Loucy (cell line): ENCODE results near the gene NRXN3.

Experiments used
- H2AFZ ChIP-seq: fragments of 200-600 bp; sonication (generic); 2 replicates; pipeline ENCODE4 v1.6.0; 2016; ENCODE audit warnings: antibody characterized with exemption, mild to moderate bottlenecking, low read length, moderate library complexity
- H3F3A ChIP-seq: fragments of 200-600 bp; 2 replicates; pipeline ENCODE4 v1.6.0; 2016; ENCODE audit warnings: antibody characterized with exemption, low read depth, mild to moderate bottlenecking
- H3K27me3 ChIP-seq: fragments of 200-600 bp; sonication (generic); 2 replicates; pipeline ENCODE4 v1.6.1; 2014; ENCODE audit warnings: low read length, mild to moderate bottlenecking; ENCODE audit not compliant: insufficient read depth, poor library complexity, severe bottlenecking
- H3K36me3 ChIP-seq: fragments of 200-600 bp; sonication (generic); 2 replicates; pipeline ENCODE4 v1.6.1; 2016; ENCODE audit warnings: low read length; ENCODE audit not compliant: insufficient read depth
- H3K4me1 ChIP-seq: fragments of 200-600 bp; sonication (generic); 2 replicates; pipeline ENCODE4 v1.5.1; 2014; ENCODE audit warnings: low read length, mild to moderate bottlenecking; ENCODE audit not compliant: insufficient read depth, poor library complexity, severe bottlenecking
- H3K4me2 ChIP-seq: fragments of 200-600 bp; sonication (generic); 2 replicates; pipeline ENCODE4 v1.6.0; 2014; ENCODE audit warnings: antibody characterized with exemption, low read length, low read depth, mild to moderate bottlenecking; ENCODE audit not compliant: poor library complexity, severe bottlenecking
- H3K4me3 ChIP-seq: fragments of 200-600 bp; sonication (generic); 2 replicates; pipeline ENCODE4 v1.5.1; 2014; ENCODE audit warnings: low read length, mild to moderate bottlenecking, mixed read lengths; ENCODE audit not compliant: poor library complexity, severe bottlenecking
- H3K79me2 ChIP-seq: fragments of 200-600 bp; sonication (generic); 2 replicates; pipeline ENCODE4 v1.6.1; 2014; ENCODE audit warnings: low read length; ENCODE audit not compliant: insufficient read depth
- H3K9ac ChIP-seq: fragments of 200-600 bp; sonication (generic); 2 replicates; pipeline ENCODE4 v1.6.0; 2014; ENCODE audit warnings: mild to moderate bottlenecking, low read depth, low read length, moderate library complexity; ENCODE audit not compliant: poor library complexity, severe bottlenecking
- H3K9me2 ChIP-seq: fragments of 200-600 bp; sonication (generic); replicated peaks from 2 replicates; pipeline ENCODE4 v1.6.1; 2016; ENCODE audit warnings: low read depth, low read length, mixed read lengths
- H3K9me3 ChIP-seq: fragments of 200-600 bp; sonication (generic); 2 replicates; pipeline ENCODE4 v1.6.1; 2014; ENCODE audit warnings: mild to moderate bottlenecking, antibody characterized with exemption, low read length, low read depth; ENCODE audit not compliant: insufficient read depth
- H4K20me1 ChIP-seq: fragments of 200-600 bp; sonication (generic); 2 replicates; pipeline ENCODE4 v1.6.0; 2014; ENCODE audit warnings: antibody characterized with exemption, low read length, mild to moderate bottlenecking; ENCODE audit not compliant: insufficient read depth, poor library complexity, severe bottlenecking
- CTCF ChIP-seq: fragments of 200-600 bp; sonication (generic); conservative IDR thresholded peaks from 2 replicates; pipeline ENCODE4 v1.5.1; 2014; ENCODE audit warnings: mild to moderate bottlenecking, antibody characterized with exemption, low read length
- EZH2phosphoT487 ChIP-seq: fragments of 200-600 bp; IDR thresholded peaks from 2 replicates; pipeline ENCODE4 v1.6.1; 2018; ENCODE audit warnings: antibody characterized with exemption, mild to moderate bottlenecking, moderate library complexity, borderline replicate concordance

The NRXN3 gene

GRCh38 chr14:79074510-79074909, 904.3 kb downstream of the NRXN3 start:
- Histone ChIP-seq H3K4me2 (no peak overlapping the region), H3K27me3 (no peaks in the 10 kb centered on the region), H3F3A (no peaks in the 10 kb centered on the region), H2AFZ (no peak overlapping the region), H3K36me3 (no peaks in the 10 kb centered on the region), H3K4me3 (no peak overlapping the region), H3K79me2 (no peaks in the 10 kb centered on the region), H3K9me2 (no peaks in the 10 kb centered on the region), H3K9ac (no peak overlapping the region), H3K9me3 (no peaks in the 10 kb centered on the region), H4K20me1 (no peaks in the 10 kb centered on the region), H3K4me1 (no peaks in the 10 kb centered on the region)
- TF ChIP-seq EZH2phosphoT487 (no peak), CTCF (no peak)

GRCh38 chr14:79076428-79076827, 906.3 kb downstream of the NRXN3 start:
- no peak overlapping the region for H2AFZ ChIP-seq
- no peak overlapping the region for H3K4me2 ChIP-seq
- no peaks in the 10 kb centered on the region for H3F3A ChIP-seq
- H3K9ac ChIP-seq = no peak overlapping the region
- H3K27me3 ChIP-seq = no peaks in the 10 kb centered on the region
- H4K20me1 ChIP-seq = no peaks in the 10 kb centered on the region
- no peaks in the 10 kb centered on the region for H3K9me3 ChIP-seq
- no peaks in the 10 kb centered on the region for H3K9me2 ChIP-seq
- H3K79me2 ChIP-seq = no peaks in the 10 kb centered on the region
- H3K36me3 ChIP-seq = no peaks in the 10 kb centered on the region
- TF ChIP-seq CTCF (no peak), EZH2phosphoT487 (no peak)
- H3K4me3 ChIP-seq = no peak overlapping the region
- H3K4me1 ChIP-seq = no peaks in the 10 kb centered on the region

GRCh38 chr14:79077096-79077495, 906.9 kb downstream of the NRXN3 start:
- H3K4me3 ChIP-seq = no peak overlapping the region
- H3K4me1 ChIP-seq = no peaks in the 10 kb centered on the region
- no peak overlapping the region for H3K9ac ChIP-seq
- TF ChIP-seq CTCF = no peak
- TF ChIP-seq EZH2phosphoT487 = no peak
- H3K4me2 ChIP-seq = no peak overlapping the region
- no peaks in the 10 kb centered on the region for H4K20me1 ChIP-seq
- H2AFZ ChIP-seq = no peak overlapping the region
- no peaks in the 10 kb centered on the region for H3K9me3 ChIP-seq
- no peaks in the 10 kb centered on the region for H3K79me2 ChIP-seq
- no peaks in the 10 kb centered on the region for H3K36me3 ChIP-seq
- no peaks in the 10 kb centered on the region for H3F3A ChIP-seq
- H3K27me3 ChIP-seq = no peaks in the 10 kb centered on the region
- no peaks in the 10 kb centered on the region for H3K9me2 ChIP-seq
